ENCODE data around the gene RPL39L.
A peak's percentile ranks its signal among the peaks of the same experiment; 100 is the strongest.

RPL39L gene

DNA sequence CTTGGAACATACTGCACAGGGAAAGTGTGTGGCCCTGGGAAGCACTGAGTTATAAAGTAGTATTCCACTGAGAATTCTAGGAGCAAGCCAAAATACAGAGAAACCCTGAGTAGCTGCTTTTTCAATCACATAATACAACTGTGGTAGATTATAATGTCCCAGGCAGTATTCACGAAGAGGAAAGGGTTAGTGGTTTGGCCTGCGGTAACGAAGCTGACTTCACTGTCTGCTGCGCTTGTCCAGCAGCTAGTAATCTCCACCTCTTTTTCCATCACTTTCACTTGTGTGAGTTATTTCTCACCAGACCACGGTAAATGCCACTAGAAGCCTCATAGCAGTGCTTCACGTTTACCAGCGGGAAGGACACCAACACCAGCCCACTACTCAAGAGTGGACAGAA, 34.4 kb downstream of the RPL39L start:
- TF ChIP-seq, protein P1, sequence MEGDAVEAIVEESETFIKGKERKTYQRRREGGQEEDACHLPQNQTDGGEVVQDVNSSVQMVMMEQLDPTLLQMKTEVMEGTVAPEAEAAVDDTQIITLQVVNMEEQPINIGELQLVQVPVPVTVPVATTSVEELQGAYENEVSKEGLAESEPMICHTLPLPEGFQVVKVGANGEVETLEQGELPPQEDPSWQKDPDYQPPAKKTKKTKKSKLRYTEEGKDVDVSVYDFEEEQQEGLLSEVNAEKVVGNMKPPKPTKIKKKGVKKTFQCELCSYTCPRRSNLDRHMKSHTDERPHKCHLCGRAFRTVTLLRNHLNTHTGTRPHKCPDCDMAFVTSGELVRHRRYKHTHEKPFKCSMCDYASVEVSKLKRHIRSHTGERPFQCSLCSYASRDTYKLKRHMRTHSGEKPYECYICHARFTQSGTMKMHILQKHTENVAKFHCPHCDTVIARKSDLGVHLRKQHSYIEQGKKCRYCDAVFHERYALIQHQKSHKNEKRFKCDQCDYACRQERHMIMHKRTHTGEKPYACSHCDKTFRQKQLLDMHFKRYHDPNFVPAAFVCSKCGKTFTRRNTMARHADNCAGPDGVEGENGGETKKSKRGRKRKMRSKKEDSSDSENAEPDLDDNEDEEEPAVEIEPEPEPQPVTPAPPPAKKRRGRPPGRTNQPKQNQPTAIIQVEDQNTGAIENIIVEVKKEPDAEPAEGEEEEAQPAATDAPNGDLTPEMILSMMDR (IDR thresholded peaks at IDR 0.05) = no peak

DNA sequence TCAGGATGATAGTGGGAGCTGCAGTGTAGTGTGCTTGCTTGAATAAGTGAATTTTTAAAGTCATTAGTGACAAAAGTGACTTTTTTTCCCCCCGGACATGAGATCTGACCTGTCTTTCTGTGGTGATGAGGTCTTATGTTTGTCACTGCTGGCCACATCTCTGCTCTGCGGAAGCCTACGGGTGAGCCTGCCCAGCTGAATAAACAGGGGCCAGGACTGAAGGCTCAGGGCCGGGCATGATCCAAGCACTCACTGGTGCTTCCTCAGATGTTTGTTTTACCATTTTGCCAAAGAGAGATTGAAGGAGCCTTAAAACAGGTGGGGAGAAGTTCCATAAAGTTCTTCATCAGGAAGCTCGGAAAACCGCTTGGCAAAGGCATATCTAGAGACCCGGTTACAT, 35.0 kb downstream of the RPL39L start:
- Histone ChIP-seq H3K4me3 (peak overlapping the region; percentile 17 to 37), H3K9me3 (no peaks in the 10 kb centered on the region), H3K27ac (peak overlapping the region; percentile 84), H3K36me3 (no peaks in the 10 kb centered on the region), H3K4me1 (peaks cover 0 to 84% (median 50%) of the 10 kb centered on the region in 4 donors), H3K27me3 (no peaks in the 10 kb centered on the region)
- peak in 1 of 2 donors; percentile 64 for DNase-seq
- intact Hi-C loops (cut with DNase I; ENCODE audit: low total_unique reads) = loop anchor here (10.0 kb wide), 1 partner anchor 170 kb away; the partner anchor contains the start of gene ST6GAL1
- TF ChIP-seq, protein P1 (IDR thresholded peaks at IDR 0.05) = no peak

More for the DNA sequence above, 34.4 kb downstream of the RPL39L start:
- Histone ChIP-seq H3K4me1 (peaks cover 0 to 90% (median 53%) of the 10 kb centered on the region in 4 donors), H3K4me3 (peak overlapping the region; percentile 17 to 37), H3K9me3 (no peaks in the 10 kb centered on the region), H3K36me3 (no peaks in the 10 kb centered on the region), H3K27me3 (no peaks in the 10 kb centered on the region), H3K27ac (peak overlapping the region; percentile 84)
- intact Hi-C loops (cut with DNase I; ENCODE audit: low total_unique reads) = loop anchor here (10.0 kb wide), 1 partner anchor 170 kb away; the partner anchor contains the start of gene ST6GAL1
- DNase-seq = peak in 1 of 2 donors; percentile 66

- Histone ChIP-seq H3K4me1 (peaks cover 0 to 76% (median 45%) of the 10 kb centered on the region in 4 donors), H3K27ac (peak overlapping the region; percentile 84), H3K9me3 (no peaks in the 10 kb centered on the region), H3K27me3 (no peaks in the 10 kb centered on the region), H3K36me3 (no peaks in the 10 kb centered on the region), H3K4me3 (no peak overlapping the region)
- intact Hi-C loops (cut with DNase I; ENCODE audit: low total_unique reads) = loop anchor here (10.0 kb wide), 1 partner anchor 168 kb away; the partner anchor contains the start of gene ST6GAL1
- no peak for DNase-seq
- TF ChIP-seq, protein P1 (IDR thresholded peaks at IDR 0.05) = no peak
These were observed 36.0 kb downstream of the RPL39L start for GRCh38 chr3:187103251-187103650.

DNA sequence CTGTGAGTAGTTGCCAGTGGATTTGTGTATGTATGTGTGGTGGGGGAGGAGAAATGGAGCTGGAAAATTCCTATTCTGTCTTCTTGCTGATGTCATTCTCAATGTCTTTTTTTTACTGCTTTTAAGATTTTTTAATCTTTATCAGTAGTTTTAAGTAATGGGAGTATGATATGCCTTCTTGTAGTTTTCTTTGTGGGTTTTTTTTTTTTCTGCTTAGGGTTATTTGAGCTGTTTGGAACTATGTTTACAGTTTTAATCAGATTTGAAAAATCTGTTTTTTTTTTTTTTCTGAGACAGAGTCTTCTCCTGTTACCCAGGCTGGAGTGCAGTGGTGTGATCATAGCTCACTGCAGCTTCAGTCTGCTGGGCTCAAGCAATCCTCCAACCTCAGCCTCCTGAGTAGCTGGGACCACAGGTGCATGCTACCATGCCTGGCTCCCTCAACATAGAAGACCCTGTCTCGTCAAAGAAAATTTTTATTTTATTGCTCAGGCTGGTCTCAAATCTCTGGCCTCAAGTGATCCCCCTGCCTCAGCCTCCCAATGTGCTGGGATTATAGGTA, 37.1 kb downstream of the RPL39L start:
- no peaks in the 10 kb centered on the region for H3K9me3 ChIP-seq
- H3K27me3 ChIP-seq = no peaks in the 10 kb centered on the region
- H3K4me1 ChIP-seq = peaks cover 0 to 65% (median 36%) of the 10 kb centered on the region in 4 donors
- H3K4me3 ChIP-seq = peak overlapping the region; percentile 39 to 45
- intact Hi-C loops (cut with DNase I; ENCODE audit: low total_unique reads) = loop anchor here (10.0 kb wide), 1 partner anchor 167 kb away; the partner anchor contains the start of gene ST6GAL1
- TF ChIP-seq, protein P1 (IDR thresholded peaks at IDR 0.05) = no peak
- peak in 1 of 2 donors; percentile 60 for DNase-seq
- no peaks in the 10 kb centered on the region for H3K36me3 ChIP-seq
- peak overlapping the region; percentile 84 for H3K27ac ChIP-seq

DNA sequence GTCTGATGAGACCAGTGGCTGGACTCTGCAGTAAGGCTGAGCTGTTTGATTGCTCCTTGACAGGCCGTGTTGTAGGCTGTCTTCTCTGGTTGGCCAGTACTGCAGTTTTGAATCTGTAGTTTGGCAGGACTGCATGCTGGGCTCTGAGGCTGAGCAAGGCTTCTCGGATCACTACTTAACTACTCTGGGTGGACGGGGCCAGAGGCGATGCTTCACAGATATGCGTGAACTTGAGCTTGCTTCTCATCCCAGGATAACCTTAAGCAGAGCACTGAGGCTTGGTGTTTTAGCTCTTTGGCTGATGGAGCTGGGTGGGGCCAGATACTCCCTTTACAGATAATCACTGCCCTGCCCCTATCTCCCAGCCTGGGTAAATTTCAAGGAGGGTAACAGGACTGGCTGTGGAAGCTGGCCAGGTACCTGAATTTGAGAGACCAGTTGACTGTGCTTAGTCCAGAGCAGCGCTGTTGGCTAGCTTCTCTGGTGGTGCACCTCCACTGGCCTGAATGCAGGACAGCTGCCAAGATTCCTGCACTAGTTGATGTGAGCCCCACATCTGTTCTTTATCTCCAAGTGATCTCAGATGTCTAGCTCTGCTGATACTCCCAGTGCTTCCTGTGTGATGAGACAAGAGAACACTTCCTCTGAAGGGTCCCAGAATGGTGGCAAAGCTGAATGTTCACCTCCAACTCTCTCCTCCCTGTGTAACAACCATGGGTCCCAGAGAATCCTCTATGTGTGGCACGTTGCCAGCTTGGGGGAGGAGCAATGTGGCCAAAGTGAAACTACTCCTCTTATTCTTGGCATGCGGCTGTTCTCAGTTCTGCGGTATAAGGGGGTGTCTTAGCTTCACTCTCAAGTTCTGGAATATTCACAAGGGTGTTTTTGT, 37.9 kb downstream of the RPL39L start:
- TF ChIP-seq, protein P1 (IDR thresholded peaks at IDR 0.05) = no peak
- peak overlapping the region; percentile 84 for H3K27ac ChIP-seq
- H3K36me3 ChIP-seq = no peaks in the 10 kb centered on the region
- no peaks in the 10 kb centered on the region for H3K27me3 ChIP-seq
- intact Hi-C loops (cut with DNase I; ENCODE audit: low total_unique reads) = loop anchor here (10.0 kb wide), 1 partner anchor 167 kb away; the partner anchor contains the start of gene ST6GAL1
- peak overlapping the region; percentile 39 to 45 for H3K4me3 ChIP-seq
- DNase-seq = peak; percentile 75 to 89
- H3K4me1 ChIP-seq = peaks cover 0 to 58% (median 36%) of the 10 kb centered on the region in 4 donors
- H3K9me3 ChIP-seq = peaks cover 0 to 4% (median 0%) of the 10 kb centered on the region in 3 donors

All from tibial artery (tissue), 4 donors.